ENCODE measurements around the gene PSMC3. TPM values are rescaled to one million over a fixed set of nuclear protein-coding genes. Genes with fewer than 3 reads are reported as not detected.
A peak's percentile ranks its signal among the peaks of the same experiment; 100 is the strongest.

The PSMC3 gene
- total RNA-seq, 1 experiment from 2014 or later = 162 TPM

DNA sequence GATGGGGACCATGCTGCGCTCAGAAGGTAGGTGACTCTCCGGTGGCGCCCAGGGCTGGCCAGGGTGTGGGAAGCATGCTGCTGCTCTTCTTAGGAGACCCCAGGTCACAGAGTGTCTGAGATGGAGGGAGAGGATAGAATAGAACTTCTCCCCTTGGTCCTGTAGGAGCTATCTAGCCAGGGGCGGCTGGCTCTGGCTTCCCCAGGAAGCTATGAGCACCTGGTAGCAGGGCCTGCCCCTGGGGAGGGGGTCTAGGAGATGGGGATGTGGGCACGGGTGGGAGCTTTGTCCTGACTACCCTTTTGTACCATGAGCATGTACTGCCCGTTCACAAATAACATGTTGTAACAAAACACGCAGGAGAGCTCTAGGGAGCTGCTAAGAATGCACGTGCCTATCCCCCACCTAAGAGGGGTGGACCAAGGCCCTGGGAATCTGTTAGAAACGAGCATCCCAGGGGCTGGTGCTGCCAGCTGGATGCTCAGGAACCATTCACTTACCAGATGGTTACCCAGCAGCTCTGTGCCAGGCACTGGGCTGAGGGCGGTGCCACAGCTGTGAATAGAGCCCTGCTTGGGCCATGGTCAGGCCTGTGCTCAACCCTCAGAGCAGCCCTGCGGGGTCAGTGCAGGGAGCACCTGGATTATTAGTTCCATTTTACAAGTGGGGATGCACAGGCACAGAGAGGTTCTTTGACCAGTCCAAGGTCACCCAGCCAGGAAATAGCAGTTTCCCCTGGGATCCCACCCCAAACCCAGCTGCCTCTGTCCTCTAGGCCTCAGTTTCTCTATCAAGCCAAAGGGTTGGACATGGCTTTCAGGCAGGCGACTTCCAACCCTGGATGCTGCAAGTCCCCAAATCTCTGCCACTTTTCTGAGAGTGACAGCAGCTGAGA is 15.6 kb downstream of the PSMC3 start:
- Mint-ChIP-seq H3K27me3 (ENCODE audit: insufficient read depth, unreplicated experiment) (no peaks in the 10 kb centered on the region), H3K36me3 (ENCODE audit: insufficient read depth, unreplicated experiment) (peaks cover 52% of the 10 kb centered on the region), H3K9me3 (ENCODE audit: unreplicated experiment) (no peaks in the 10 kb centered on the region), H3K27ac (ENCODE audit: low read depth, unreplicated experiment) (peak overlapping the region; percentile 98), H3K4me3 (ENCODE audit: unreplicated experiment) (peak overlapping the region; percentile 93), H3K4me1 (ENCODE audit: insufficient read depth, unreplicated experiment) (peaks cover 42% of the 10 kb centered on the region)
- TF ChIP-seq, protein P1, sequence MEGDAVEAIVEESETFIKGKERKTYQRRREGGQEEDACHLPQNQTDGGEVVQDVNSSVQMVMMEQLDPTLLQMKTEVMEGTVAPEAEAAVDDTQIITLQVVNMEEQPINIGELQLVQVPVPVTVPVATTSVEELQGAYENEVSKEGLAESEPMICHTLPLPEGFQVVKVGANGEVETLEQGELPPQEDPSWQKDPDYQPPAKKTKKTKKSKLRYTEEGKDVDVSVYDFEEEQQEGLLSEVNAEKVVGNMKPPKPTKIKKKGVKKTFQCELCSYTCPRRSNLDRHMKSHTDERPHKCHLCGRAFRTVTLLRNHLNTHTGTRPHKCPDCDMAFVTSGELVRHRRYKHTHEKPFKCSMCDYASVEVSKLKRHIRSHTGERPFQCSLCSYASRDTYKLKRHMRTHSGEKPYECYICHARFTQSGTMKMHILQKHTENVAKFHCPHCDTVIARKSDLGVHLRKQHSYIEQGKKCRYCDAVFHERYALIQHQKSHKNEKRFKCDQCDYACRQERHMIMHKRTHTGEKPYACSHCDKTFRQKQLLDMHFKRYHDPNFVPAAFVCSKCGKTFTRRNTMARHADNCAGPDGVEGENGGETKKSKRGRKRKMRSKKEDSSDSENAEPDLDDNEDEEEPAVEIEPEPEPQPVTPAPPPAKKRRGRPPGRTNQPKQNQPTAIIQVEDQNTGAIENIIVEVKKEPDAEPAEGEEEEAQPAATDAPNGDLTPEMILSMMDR (IDR thresholded peaks at IDR 0.05; ENCODE audit: unreplicated experiment) = no peak
- TSS peak; percentile 15 for BruUV-seq (replicated peaks)
- POLR2A ChIA-PET = interaction anchor here (1.0 to 5.9 kb wide), 4 partner anchors 8 to 141 kb away, joined by 3 to 75 read pairs (median 4); partner anchors contain the start of gene PSMC3
- DNase-seq (ENCODE audit: unreplicated experiment) = no peak
- intact Hi-C loops (cut with micrococcal nuclease) = no loop called here
- CTCF ChIA-PET = interaction anchor here (0.6 to 2.2 kb wide), 13 partner anchors 8 to 583 kb away, joined by 3 to 9 read pairs (median 4); partner anchors contain the start of gene PSMC3

DNA sequence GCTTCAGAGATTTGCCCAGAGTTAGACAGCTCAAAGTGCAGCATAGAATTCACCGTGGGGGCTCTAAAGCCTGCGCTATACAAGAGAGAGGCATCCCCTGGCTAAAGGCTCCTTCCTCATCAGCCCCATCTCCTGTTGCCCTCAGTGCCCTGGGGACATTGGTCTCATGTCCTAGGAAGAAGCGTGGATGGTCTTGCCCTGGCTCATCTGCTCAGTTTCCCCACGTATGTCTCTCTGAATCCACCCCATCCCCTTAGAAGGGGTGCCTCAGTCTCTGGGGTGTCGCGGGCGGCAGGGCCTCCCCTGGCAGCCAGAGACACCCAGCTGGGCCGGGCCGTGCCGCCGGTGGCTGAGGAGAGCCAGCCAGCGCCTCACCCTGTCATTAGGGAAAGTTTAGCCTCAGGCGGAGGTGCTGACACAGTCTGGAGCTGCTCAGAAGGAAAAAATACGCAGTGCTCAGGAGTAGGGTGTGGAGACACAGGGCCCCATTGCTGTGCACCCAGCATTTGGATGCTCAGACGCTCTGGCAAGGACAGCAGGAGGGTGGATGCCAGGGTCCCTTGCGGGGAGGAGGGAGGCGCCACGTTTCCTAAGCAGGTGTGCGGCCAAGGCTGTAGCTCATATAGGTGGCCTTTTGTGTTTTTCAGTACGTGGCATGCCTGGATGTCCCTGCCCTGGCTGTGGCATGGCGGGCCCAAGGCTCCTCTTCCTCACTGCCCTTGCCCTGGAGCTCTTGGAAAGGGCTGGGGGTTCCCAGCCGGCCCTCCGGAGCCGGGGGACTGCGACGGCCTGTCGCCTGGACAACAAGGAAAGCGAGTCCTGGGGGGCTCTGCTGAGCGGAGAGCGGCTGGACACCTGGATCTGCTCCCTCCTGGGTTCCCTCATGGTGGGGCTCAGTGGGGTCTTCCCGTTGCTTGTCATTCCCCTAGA is 16.5 kb downstream of the PSMC3 start:
- ChIA-PET POLR2A (interaction anchor here (0.5 to 5.9 kb wide), 17 partner anchors 9 to 423 kb away, joined by 3 to 75 read pairs (median 4); partner anchors contain the start of genes ACP2, DDB2, FNBP4 and PSMC3), CTCF (interaction anchor here (0.6 to 1.6 kb wide), 14 partner anchors 15 to 583 kb away, joined by 3 to 7 read pairs (median 3); partner anchors contain the start of gene PSMC3)
- intact Hi-C loops (cut with micrococcal nuclease) = loop anchor here (2.0 to 5.0 kb wide), 2 partner anchors 45 to 232 kb away; partner anchors contain the start of gene ARFGAP2
- no TSS peak for BruUV-seq (replicated peaks)
- TF ChIP-seq, protein P1 (IDR thresholded peaks at IDR 0.05; ENCODE audit: unreplicated experiment) = no peak
- H3K9me3 Mint-ChIP-seq (ENCODE audit: unreplicated experiment) = no peaks in the 10 kb centered on the region
- peaks cover 36% of the 10 kb centered on the region for H3K4me1 Mint-ChIP-seq (ENCODE audit: insufficient read depth, unreplicated experiment)
- peak; percentile 66 for DNase-seq (ENCODE audit: unreplicated experiment)
- H3K27ac Mint-ChIP-seq (ENCODE audit: low read depth, unreplicated experiment) = peak overlapping the region; percentile 98
- H3K4me3 Mint-ChIP-seq (ENCODE audit: unreplicated experiment) = peak overlapping the region; percentile 93
- no peaks in the 10 kb centered on the region for H3K27me3 Mint-ChIP-seq (ENCODE audit: insufficient read depth, unreplicated experiment)
- peaks cover 43% of the 10 kb centered on the region for H3K36me3 Mint-ChIP-seq (ENCODE audit: insufficient read depth, unreplicated experiment)

DNA sequence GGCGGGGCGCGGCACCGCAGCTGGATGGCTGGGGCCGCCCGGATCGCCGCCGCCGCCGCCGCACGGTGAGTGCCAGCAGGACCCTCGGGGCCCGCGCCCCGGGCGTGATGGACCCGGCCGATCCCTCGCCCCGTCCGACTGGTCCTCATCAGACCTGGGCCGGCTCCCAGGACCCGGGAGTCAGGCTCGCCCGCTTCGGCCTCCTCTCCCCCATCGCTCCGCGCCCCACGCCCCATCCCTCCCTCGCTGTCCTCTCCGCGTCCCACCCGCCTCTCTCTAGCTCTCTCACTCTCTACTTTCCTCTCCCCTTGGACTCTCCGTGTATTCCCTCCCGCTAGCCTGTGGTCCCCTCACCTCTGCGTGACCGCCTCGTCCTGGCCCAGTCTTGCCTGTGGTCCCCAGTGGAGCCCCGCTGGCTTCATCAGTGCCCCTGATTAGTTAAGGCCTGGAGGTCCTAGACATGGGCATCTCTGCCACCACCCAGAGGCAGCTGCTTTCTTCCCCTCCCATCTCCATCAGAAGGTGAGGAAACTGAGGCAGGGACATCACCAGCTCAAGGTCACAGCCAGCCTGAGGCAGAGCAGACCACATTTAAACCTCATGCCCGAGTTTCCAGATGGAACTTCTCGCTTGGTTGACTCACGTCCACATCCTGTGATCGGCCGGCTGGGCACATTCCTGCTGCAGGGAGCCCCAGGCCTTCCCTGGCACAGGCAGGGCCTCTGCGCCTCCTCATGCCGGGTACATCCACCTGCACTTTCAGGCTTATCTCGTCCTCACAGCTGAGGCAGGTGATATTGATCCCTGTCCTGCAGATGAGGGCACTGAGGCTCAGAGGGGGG is 17.4 kb downstream of the PSMC3 start:
- POLR2A ChIA-PET = interaction anchor here (0.5 to 5.9 kb wide), 17 partner anchors 8 to 582 kb away, joined by 3 to 75 read pairs (median 4); partner anchors contain the start of genes ACP2, DDB2, FNBP4 and KBTBD4
- TSS peak; percentile 29 for BruUV-seq (replicated peaks)
- Mint-ChIP-seq H3K9me3 (ENCODE audit: unreplicated experiment) (no peaks in the 10 kb centered on the region), H3K36me3 (ENCODE audit: insufficient read depth, unreplicated experiment) (peaks cover 34% of the 10 kb centered on the region), H3K4me1 (ENCODE audit: insufficient read depth, unreplicated experiment) (peaks cover 31% of the 10 kb centered on the region), H3K27me3 (ENCODE audit: insufficient read depth, unreplicated experiment) (no peaks in the 10 kb centered on the region), H3K4me3 (ENCODE audit: unreplicated experiment) (peak overlapping the region; percentile 93), H3K27ac (ENCODE audit: low read depth, unreplicated experiment) (peak overlapping the region; percentile 98)
- intact Hi-C loops (cut with micrococcal nuclease) = loop anchor here (1.0 to 5.0 kb wide), 3 partner anchors 35 to 232 kb away; partner anchors contain the start of gene ARFGAP2
- TF ChIP-seq, protein P1 (IDR thresholded peaks at IDR 0.05; ENCODE audit: unreplicated experiment) = no peak
- DNase-seq (ENCODE audit: unreplicated experiment) = peak; percentile 78
- CTCF ChIA-PET = interaction anchor here (0.6 to 2.6 kb wide), 6 partner anchors 16 to 448 kb away, joined by 3 to 24 read pairs (median 4); no protein-coding TSS in a partner anchor

Data from MCF 10A (cell line).